Smooth muscle cell (in vitro differentiated cells): ENCODE results near the gene MEIS1. TPM values are rescaled to one million over a fixed set of nuclear protein-coding genes. Genes with fewer than 3 reads are reported as not detected.

Experiments
- DNase-seq: peaks from one replicate; lab custom pipeline; 2025; ENCODE audit not compliant: unreplicated experiment; lab: John Stamatoyannopoulos, UW
- H2AFZ ChIP-seq: fragments of 200-600 bp; sonication (generic); 2 replicates; pipeline ENCODE4 v1.6.0; 2016; ENCODE audit warnings: antibody characterized with exemption, low read depth, mild to moderate bottlenecking
- H3F3A ChIP-seq: fragments of 200-600 bp; sonication (generic); 2 replicates; pipeline ENCODE4 v1.6.0; 2017; ENCODE audit warnings: antibody characterized with exemption, low read depth
- H3K27ac ChIP-seq: fragments of 200-600 bp; sonication (generic); 2 replicates; pipeline ENCODE4 v1.5.1; 2016; ENCODE audit warnings: low read depth, mild to moderate bottlenecking
- H3K27me3 ChIP-seq: fragments of 200-600 bp; sonication (generic); 2 replicates; pipeline ENCODE4 v1.6.1; 2016; ENCODE audit warnings: low read depth, mild to moderate bottlenecking
- H3K36me3 ChIP-seq: fragments of 200-600 bp; sonication (generic); 2 replicates; pipeline ENCODE4 v1.5.1; 2016; ENCODE audit warnings: low read depth
- H3K4me1 ChIP-seq: fragments of 200-600 bp; sonication (generic); 2 replicates; pipeline ENCODE4 v1.5.1; 2016; ENCODE audit warnings: low read depth
- H3K4me2 ChIP-seq: fragments of 200-600 bp; sonication (generic); 2 replicates; pipeline ENCODE4 v1.6.0; 2016; ENCODE audit warnings: mild to moderate bottlenecking
- H3K4me3 ChIP-seq: fragments of 200-600 bp; sonication (generic); 2 replicates; pipeline ENCODE4 v1.5.1; 2016; ENCODE audit warnings: mild to moderate bottlenecking
- H3K79me2 ChIP-seq: fragments of 200-600 bp; sonication (generic); 2 replicates; pipeline ENCODE4 v1.6.0; 2016; ENCODE audit warnings: low read depth, mild to moderate bottlenecking
- H3K9ac ChIP-seq: fragments of 200-600 bp; sonication (generic); 2 replicates; pipeline ENCODE4 v1.6.0; 2016; ENCODE audit warnings: low read depth
- H3K9me3 ChIP-seq: fragments of 200-600 bp; sonication (generic); replicated peaks from 2 replicates; pipeline ENCODE4 v1.5.1; 2016; ENCODE audit warnings: low read depth
- H4K20me1 ChIP-seq: fragments of 200-600 bp; sonication (generic); 2 replicates; pipeline ENCODE4 v1.6.0; 2016; ENCODE audit warnings: low read depth
- WGBS: methylation state at CpG from one replicate; pipeline ENCODE4 v1.1.7; 2016; ENCODE audit warnings: low lambda C conversion rate; 5-methylcytosine and 5-hydroxymethylcytosine counted together
- polyA plus RNA-seq: library from polyadenylated mRNA; unstranded; fragments of >200 nt; fragmentation: Nextera tagmentation; extraction: Ambion mirVana; gene quantifications from 2 replicates; pipeline ENCODE4 v1.2.1, GENCODE V29; 2016
- total RNA-seq: library from RNA; depleted of rRNA; stranded (reverse); fragments of >200 nt; gene quantifications from 2 replicates; pipeline ENCODE4 v1.2.3, GENCODE V29; 2014
- TF ChIP-seq, protein P1 (sequence below): fragments of 200-600 bp; sonication (generic); IDR thresholded peaks from 2 replicates; pipeline ENCODE4 v1.5.1; 2017; ENCODE audit warnings: borderline replicate concordance, mild to moderate bottlenecking, antibody characterized with exemption; ENCODE audit not compliant: insufficient read depth, poor library complexity, severe bottlenecking

The MEIS1 gene
- total and polyA plus RNA-seq, 2 experiments from 2014 or later, result 15.6 to 15.8 TPM

- peak overlapping the region; percentile 85 for H3K4me3 ChIP-seq
- H3K36me3 ChIP-seq, result no peaks in the 10 kb centered on the region
- no peaks in the 10 kb centered on the region for H3K79me2 ChIP-seq
- H3K9ac ChIP-seq, result peak overlapping the region; percentile 91
- under 1% methylated on average over 28 of the region's 35 CpGs for WGBS
- H3K9me3 ChIP-seq, result no peaks in the 10 kb centered on the region
- TF ChIP-seq, protein P1, sequence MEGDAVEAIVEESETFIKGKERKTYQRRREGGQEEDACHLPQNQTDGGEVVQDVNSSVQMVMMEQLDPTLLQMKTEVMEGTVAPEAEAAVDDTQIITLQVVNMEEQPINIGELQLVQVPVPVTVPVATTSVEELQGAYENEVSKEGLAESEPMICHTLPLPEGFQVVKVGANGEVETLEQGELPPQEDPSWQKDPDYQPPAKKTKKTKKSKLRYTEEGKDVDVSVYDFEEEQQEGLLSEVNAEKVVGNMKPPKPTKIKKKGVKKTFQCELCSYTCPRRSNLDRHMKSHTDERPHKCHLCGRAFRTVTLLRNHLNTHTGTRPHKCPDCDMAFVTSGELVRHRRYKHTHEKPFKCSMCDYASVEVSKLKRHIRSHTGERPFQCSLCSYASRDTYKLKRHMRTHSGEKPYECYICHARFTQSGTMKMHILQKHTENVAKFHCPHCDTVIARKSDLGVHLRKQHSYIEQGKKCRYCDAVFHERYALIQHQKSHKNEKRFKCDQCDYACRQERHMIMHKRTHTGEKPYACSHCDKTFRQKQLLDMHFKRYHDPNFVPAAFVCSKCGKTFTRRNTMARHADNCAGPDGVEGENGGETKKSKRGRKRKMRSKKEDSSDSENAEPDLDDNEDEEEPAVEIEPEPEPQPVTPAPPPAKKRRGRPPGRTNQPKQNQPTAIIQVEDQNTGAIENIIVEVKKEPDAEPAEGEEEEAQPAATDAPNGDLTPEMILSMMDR, result peak; percentile 42
- peaks cover 13% of the 10 kb centered on the region for H3F3A ChIP-seq
- peak overlapping the region; percentile 72 for H2AFZ ChIP-seq
- H3K27me3 ChIP-seq, result peaks cover 32% of the 10 kb centered on the region
- H4K20me1 ChIP-seq, result no peaks in the 10 kb centered on the region
- peak overlapping the region; percentile 96 for H3K4me2 ChIP-seq
- H3K4me1 ChIP-seq, result peaks cover 48% of the 10 kb centered on the region
- peak; percentile 48 for DNase-seq
- H3K27ac ChIP-seq, result peak overlapping the region; percentile 93
These were observed 140.0 kb downstream of the MEIS1 start for GRCh38 chr2:66574701-66575624.

DNA sequence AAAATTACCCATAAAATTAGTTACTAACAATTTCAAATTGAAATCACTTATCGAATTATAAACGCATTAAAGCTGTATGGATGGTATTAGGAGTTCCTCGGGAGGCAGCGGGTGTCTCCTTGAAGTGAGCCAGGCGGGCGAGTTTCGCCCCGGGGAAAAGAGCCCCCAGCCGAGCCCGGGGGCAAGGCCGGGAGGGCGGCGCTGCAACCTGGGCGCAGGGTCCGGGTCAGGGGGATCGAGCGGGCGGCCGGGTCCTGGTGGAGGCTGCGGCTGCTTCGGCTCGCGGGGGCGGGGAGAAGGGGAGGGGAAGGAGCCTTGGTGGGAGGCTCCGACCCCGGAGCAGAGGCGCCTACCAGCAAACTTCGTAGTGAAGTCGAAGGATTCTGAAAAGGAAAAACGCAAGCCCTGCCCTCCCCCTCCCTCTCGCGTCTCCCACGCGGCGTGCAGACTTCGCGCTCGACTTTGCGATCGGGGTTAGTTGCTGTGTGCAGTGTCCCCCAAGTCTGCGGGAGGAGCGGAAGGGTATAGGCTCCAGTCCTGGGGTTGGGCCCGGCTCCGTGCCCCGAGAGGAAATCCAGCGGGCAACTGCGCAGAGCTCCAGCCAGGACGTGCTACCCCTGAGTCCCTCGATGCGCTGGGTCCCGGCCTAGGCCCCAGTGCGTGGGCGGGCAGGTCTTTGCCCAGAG lies 140.8 kb downstream of the MEIS1 start:
- Histone ChIP-seq H3K4me1 (peaks cover 49% of the 10 kb centered on the region), H3K9ac (peak overlapping the region; percentile 91), H3F3A (peaks cover 13% of the 10 kb centered on the region), H3K79me2 (no peaks in the 10 kb centered on the region), H3K4me2 (peak overlapping the region; percentile 96), H3K4me3 (peak overlapping the region; percentile 85), H3K9me3 (no peaks in the 10 kb centered on the region), H3K36me3 (no peaks in the 10 kb centered on the region), H3K27ac (peak overlapping the region; percentile 93), H4K20me1 (no peaks in the 10 kb centered on the region), H2AFZ (peak overlapping the region; percentile 72), H3K27me3 (peaks cover 40% of the 10 kb centered on the region)
- no peak for DNase-seq
- WGBS, result under 1% methylated on average over 35 of the region's 53 CpGs
- TF ChIP-seq, protein P1, result no peak

DNA sequence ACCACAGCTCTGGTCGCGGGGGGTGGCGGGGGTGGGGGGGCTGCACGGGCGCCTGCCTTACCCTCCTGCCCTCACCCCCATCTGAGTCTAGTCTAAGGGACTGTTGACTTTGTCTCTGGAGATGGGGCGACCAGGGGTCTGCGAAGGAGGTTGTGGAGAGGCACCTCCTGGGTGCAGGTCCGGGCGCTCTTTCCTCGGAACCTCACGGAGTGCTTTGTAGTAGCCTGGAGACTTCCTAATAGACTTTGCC lies 141.3 kb downstream of the MEIS1 start:
- H3K4me1 ChIP-seq, result peaks cover 54% of the 10 kb centered on the region
- peaks cover 45% of the 10 kb centered on the region for H3K27me3 ChIP-seq
- no peaks in the 10 kb centered on the region for H3K9me3 ChIP-seq
- H3F3A ChIP-seq, result peaks cover 13% of the 10 kb centered on the region
- TF ChIP-seq, protein P1, result no peak
- under 1% methylated on average over 11 of the region's 11 CpGs for WGBS
- H3K4me2 ChIP-seq, result peak overlapping the region; percentile 96
- no peak for DNase-seq
- H3K27ac ChIP-seq, result no peak overlapping the region
- H4K20me1 ChIP-seq, result no peaks in the 10 kb centered on the region
- H2AFZ ChIP-seq, result peak overlapping the region; percentile 72
- H3K79me2 ChIP-seq, result no peaks in the 10 kb centered on the region
- peak overlapping the region; percentile 85 for H3K4me3 ChIP-seq
- H3K36me3 ChIP-seq, result no peaks in the 10 kb centered on the region
- peak overlapping the region; percentile 11 for H3K9ac ChIP-seq
